Type B pancreatic cell (in vitro differentiated cells): ENCODE measurements around the gene MORC2. TPM values are rescaled to one million over a fixed set of nuclear protein-coding genes. Genes with fewer than 3 reads are reported as not detected.
A peak's percentile ranks its signal among the peaks of the same experiment; 100 is the strongest.

Experiments
- DNase-seq: peaks from one replicate; pipeline ENCODE4 v3.0.0; 2021; ENCODE audit warnings: mixed read lengths; ENCODE audit not compliant: unreplicated experiment; ENCODE audit errors: extremely low spot score
- H3K27ac Mint-ChIP-seq: 2 replicates; pipeline ENCODE4 v1.8.0; 2021; ENCODE audit warnings: mild to moderate bottlenecking, mixed read lengths
- H3K27me3 Mint-ChIP-seq: 2 replicates; pipeline ENCODE4 v1.8.0; 2021; ENCODE audit warnings: mixed read lengths
- H3K36me3 Mint-ChIP-seq: 2 replicates; pipeline ENCODE4 v1.8.0; 2021; ENCODE audit warnings: mixed read lengths
- H3K4me1 Mint-ChIP-seq: one replicate; pipeline ENCODE4 v1.8.0; 2021; ENCODE audit warnings: mixed read lengths; ENCODE audit not compliant: unreplicated experiment
- H3K4me3 Mint-ChIP-seq: 2 replicates; pipeline ENCODE4 v1.8.0; 2021; ENCODE audit warnings: mild to moderate bottlenecking, mixed read lengths
- H3K9me3 Mint-ChIP-seq: 2 replicates; pipeline ENCODE4 v1.8.0; 2021; ENCODE audit warnings: mixed read lengths
- total RNA-seq: library from RNA; stranded (reverse); gene quantifications from 2 replicates; pipeline ENCODE4 v1.2.1, GENCODE V29; 2021; ENCODE audit warnings: low replicate concordance
- TF ChIP-seq, protein P1 (sequence below): fragments of 200-600 bp; sonication (generic); conservative IDR thresholded peaks from 2 replicates; pipeline ENCODE4 v1.5.0; 2021; ENCODE audit warnings: antibody characterized with exemption, mild to moderate bottlenecking

Gene MORC2
- total RNA-seq, 1 donor from 2014 or later = 48.1 TPM

DNA sequence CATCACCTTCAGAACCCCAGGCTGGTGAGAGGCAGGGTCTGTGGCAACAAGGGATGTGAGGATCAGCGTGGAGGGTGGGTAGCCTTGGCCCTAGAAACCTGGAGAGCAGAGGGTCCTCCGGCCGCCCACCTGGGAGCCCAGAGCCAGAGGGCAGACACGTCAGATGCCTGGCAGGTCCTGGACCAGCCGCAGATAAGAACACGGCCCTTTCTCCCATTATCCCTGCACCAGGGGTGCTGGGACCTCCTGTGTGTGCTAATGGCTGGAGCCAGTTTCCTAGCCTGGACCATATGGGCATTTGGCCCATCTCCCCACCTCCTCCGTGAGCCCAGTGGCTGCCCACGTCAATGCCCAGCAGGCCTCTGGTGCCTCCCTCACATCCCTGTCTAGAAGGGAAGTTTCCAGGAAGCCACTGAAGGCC lies 88.4 kb downstream of the MORC2 start:
- Mint-ChIP-seq H3K9me3 (no peaks in the 10 kb centered on the region), H3K4me1 (peaks cover 30% of the 10 kb centered on the region), H3K27ac (no peak overlapping the region)

DNA sequence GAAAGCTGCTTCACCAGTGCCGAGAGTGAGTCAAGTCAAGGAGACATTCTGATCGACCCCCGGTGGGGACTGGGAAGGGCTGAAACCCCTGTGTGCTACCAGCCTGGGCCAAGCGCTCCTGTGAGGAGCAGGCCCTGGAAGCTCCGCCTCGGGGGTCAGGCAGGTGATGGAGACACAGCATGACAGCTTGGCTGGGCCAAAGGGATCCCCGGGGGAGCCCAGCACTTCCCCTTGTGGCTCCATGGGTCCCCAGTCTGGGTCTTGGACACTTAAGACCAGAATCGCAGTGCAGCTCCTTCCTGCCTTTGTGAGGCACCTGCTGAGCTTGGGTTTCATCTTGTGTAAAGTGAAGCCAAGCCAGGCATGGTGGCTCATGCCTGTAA lies 89.2 kb downstream of the MORC2 start:
- Mint-ChIP-seq H3K9me3 (no peaks in the 10 kb centered on the region), H3K27ac (no peak overlapping the region), H3K4me3 (no peak overlapping the region)

More for the DNA sequence above, 88.4 kb downstream of the MORC2 start:
- H3K36me3 Mint-ChIP-seq = no peaks in the 10 kb centered on the region
- no peaks in the 10 kb centered on the region for H3K27me3 Mint-ChIP-seq
- DNase-seq = no peak
- TF ChIP-seq, protein P1, sequence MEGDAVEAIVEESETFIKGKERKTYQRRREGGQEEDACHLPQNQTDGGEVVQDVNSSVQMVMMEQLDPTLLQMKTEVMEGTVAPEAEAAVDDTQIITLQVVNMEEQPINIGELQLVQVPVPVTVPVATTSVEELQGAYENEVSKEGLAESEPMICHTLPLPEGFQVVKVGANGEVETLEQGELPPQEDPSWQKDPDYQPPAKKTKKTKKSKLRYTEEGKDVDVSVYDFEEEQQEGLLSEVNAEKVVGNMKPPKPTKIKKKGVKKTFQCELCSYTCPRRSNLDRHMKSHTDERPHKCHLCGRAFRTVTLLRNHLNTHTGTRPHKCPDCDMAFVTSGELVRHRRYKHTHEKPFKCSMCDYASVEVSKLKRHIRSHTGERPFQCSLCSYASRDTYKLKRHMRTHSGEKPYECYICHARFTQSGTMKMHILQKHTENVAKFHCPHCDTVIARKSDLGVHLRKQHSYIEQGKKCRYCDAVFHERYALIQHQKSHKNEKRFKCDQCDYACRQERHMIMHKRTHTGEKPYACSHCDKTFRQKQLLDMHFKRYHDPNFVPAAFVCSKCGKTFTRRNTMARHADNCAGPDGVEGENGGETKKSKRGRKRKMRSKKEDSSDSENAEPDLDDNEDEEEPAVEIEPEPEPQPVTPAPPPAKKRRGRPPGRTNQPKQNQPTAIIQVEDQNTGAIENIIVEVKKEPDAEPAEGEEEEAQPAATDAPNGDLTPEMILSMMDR = no peak
- H3K4me3 Mint-ChIP-seq = no peak overlapping the region

DNA sequence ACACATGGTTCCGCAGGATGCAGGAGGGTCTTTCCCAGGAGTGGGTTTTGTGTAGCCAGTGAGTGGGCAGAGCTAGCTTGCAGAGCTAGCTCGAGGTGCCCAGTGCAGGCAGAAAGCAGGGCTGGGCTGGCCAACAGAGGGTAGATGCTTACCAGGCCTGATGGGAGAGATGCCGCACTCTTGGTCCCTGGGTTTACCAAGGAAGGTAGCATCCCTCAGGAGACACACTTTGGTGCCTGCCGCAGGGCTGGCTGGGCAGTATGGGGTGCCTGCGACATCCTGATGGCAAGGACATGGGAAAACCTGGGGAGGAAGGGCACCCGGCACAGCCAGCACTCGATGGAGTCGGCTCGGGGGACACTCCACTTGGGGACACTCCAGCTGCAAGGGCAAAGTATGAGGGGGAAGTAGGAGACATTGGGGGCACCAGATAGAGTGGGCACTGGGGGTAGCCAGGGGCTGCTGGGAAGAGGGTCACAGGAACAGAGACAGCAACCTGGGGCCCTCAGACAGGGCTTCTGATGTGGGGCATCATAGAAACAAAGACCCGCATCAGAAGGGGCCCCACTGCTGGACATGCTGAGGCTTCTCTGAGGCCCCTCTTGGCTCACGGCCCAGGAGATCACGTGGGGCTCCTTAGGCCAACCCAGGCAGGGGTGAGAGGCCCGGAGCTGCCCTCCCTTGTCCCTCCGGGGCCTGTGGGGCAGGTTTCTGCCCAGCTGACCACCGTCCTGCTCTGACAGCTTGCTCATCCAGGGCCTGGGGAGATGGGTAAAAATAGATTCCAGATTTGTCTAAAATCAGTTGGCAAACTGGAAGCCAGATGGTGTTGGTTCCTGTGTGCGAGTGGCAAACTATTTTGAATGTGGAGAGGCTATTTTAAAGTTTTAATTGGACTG lies 89.8 kb downstream of the MORC2 start:
- Mint-ChIP-seq H3K4me1 (peaks cover 30% of the 10 kb centered on the region), H3K9me3 (no peaks in the 10 kb centered on the region), H3K27ac (no peak overlapping the region), H3K27me3 (no peaks in the 10 kb centered on the region), H3K36me3 (no peaks in the 10 kb centered on the region), H3K4me3 (peak overlapping the region; percentile 20)
- no peak for DNase-seq
- TF ChIP-seq, protein P1 = no peak

More for the DNA sequence above, 89.2 kb downstream of the MORC2 start:
- H3K36me3 Mint-ChIP-seq = no peaks in the 10 kb centered on the region
- TF ChIP-seq, protein P1 = no peak
- DNase-seq = no peak
- no peaks in the 10 kb centered on the region for H3K27me3 Mint-ChIP-seq
- H3K4me1 Mint-ChIP-seq = peaks cover 30% of the 10 kb centered on the region

DNA sequence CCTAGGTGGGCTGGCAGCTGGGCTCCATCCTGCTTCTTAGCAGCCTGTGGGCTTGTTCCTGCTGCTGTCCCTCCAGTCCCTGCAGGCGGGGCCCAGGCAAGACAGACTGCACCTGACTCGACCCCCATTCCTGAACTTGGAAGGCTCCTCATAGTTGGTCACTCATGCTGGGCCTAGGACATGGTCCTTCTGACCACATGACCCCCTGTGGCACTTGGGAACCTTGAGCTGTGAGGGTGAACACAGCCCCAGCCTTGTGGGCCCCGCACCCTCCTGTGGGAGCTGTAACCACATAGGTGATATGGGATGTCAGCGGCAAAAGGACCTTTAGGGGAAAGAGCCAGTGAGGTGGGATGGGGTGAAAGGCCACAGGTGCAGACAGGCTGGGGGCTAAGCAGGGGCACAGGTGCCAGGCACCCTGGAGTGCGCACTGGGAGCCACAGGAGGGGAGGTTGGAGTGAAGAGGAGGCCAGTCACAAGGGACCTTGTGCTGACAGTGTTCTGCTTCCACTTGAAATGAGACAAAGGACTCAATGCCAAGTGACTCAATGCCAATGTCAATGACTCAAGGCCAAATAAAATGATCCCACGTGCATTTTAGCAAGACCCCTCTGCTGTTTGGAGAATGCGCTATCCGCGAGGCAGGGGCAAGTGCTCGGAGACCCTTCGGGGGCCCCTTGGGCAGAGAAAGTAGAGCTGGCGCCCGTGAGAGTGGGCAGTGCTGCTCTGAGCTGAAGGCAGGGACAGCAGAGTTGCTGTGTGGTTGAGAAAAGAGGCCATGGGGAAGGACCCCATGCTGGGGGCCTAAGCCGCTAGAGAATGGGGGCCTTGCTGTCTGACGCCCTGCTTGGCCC lies 90.7 kb downstream of the MORC2 start:
- DNase-seq = no peak
- no peak overlapping the region for H3K27ac Mint-ChIP-seq
- H3K9me3 Mint-ChIP-seq = no peaks in the 10 kb centered on the region
- peaks cover 30% of the 10 kb centered on the region for H3K4me1 Mint-ChIP-seq
- TF ChIP-seq, protein P1 = no peak
- H3K4me3 Mint-ChIP-seq = no peak overlapping the region
- H3K36me3 Mint-ChIP-seq = no peaks in the 10 kb centered on the region
- no peaks in the 10 kb centered on the region for H3K27me3 Mint-ChIP-seq

DNA sequence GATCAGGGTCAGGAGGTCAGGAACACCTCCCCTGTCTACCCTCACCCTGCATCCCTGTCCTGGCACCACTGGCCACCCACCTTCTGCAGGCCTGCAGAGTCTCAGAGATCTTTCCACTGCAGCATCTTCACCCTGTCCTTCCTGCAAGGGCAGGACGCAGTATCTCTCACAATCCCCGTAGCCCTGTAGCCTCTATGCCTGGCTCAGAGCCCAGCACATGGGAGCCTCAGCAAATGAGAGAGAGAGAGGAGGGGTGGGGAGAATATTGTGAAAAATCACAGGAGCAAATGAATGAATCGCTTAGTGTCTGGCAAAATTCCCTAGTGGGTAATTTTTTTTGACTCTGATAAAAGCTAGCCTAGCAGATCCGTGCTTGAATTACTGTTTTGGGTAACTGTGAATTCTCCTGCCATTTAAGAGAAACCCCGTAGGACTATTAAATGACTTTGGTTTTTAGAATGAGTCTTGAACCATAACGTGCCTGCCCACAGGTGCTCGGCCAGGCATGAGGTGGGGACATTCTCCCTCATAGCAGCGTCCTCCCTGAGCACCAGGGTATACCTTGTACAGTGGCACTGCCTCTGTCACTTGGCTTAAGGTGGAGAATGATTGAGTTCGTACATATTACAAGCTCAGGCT lies 91.5 kb downstream of the MORC2 start:
- Mint-ChIP-seq H3K9me3 (no peaks in the 10 kb centered on the region), H3K36me3 (no peaks in the 10 kb centered on the region), H3K27me3 (no peaks in the 10 kb centered on the region), H3K4me3 (no peak overlapping the region), H3K27ac (no peak overlapping the region), H3K4me1 (peaks cover 28% of the 10 kb centered on the region)
- TF ChIP-seq, protein P1 = no peak
- DNase-seq = no peak
